Measurements from ENCODE around the gene IMP4.

The IMP4 gene

DNA sequence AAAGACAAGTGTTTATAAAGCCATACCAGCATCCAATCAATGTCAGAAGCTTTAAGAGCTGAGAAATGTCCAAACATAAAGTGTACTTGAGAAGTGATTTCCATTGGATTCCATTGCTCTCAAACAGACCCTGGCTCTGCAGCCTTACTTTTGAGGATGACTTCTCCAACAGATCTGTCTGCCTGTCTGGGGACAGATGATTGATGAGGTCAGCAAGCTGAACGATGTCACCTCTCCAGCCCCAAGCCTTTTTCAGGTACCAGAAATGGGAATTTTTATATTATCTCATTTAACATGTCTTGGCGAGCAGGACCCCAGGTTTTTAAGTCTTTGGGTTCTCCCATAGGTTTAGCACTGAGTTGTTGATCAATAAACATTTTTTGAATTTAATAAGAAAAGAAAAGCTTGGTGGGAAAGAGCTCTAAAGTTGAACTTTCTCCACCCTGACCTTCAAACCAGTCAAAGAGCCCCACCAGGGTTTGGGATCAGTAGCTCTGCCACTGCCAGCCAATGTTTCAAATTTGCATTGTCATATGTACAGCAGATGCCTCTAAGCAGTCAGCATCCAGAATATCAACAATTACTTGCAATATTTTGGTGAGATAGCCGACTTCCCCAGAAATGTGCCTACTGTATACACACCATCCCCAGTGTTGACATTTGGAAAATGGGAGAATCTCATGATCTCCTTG lies 35.7 kb downstream of the IMP4 start:
- no peak for DNase-seq (ENCODE audit: low spot score)

DNA sequence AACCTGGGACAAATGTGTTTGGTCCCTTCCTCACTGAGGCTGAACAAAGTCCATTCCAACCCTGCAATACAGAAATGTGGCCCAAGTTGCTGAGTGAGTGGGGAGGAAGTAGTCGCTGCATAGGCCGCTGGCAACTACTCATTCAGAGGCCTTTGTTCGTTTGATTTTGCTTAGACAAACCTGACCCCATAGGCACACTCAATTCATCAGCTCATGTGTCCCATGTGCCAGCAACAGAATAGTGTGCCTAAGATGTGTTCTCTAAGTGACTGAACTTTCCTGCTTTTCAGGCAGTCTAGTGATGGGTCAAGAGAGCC lies 36.2 kb downstream of the IMP4 start:
- DNase-seq (ENCODE audit: low spot score): no peak

DNA sequence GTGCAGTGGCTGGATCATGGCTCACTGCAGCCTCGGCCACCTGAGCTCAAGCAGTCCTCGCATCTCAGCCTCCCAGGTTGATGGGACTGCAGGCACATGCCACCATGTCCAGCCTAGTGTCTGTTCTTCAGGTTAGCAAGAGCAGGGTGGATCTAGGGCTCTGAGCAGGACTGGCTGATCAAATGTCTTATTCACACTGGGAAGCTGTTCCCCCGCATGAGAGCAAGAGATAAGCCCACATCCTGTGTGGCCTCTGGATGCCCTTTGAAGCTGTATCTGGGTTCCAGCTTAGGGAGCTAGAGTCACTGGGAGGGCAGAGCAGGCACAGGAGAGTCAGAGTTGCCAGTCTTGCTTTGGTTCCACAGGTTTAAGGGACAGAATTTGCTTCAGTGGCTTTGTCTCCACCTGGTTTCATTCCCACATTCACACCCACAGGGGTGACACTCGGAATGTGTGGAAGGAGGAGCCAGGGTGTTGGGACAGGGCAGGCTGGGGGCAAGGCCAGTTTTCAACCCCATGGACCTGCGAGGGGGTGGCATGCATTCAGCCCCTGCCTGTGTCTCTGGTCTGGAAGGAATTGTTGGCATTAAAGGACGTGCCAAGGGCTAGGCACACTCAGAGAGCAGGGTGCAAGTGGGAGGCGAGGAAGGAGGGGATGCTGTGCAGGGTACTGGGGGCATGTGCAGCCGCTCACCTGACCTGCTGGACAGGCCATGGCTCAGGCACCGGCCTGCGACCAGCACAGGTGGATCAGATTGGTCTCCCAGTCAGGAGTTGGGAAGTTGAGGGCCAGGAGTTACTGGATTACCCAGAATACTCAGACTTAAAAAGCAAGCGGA lies 37.6 kb downstream of the IMP4 start:
- DNase-seq (ENCODE audit: low spot score): no peak

DNA sequence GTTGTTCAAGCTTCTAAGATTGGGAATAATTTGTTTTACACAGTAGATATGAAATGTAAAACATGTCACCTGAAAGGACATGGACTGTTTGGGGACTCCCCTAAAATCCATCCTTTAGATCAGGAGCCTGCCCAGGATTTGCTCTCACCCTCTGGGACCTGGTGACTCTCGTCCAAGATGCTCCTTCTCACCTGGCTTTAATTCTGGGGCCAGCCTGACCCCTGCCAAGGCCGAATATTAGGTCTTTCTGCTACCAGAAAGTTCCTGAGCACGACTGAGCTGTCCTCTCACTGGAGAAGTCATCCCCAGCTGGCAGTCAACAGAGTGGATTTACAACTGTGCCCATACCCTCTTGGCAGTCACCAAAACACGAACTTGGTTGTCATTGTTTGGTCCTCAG lies 38.4 kb downstream of the IMP4 start:
- DNase-seq (ENCODE audit: low spot score): no peak

DNA sequence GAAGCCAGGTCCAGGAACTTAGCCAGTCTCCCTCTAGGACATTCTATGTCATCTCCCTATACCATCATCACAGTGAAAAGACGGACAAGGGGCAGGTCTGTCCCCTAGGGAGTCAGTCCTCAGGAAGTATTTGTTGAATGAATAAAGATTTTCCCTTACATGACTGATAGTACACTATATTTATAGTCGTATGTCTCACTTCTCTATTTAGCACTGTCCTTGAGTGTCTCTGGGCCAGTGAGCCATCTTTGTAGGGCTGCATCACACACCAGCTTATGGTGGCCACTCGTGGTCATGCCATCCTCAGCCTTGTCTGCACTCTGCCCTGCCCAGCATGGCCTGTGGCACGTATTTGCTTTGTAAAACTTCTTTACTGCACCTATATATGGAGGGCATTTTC lies 38.9 kb downstream of the IMP4 start:
- DNase-seq (ENCODE audit: low spot score): no peak

DNA sequence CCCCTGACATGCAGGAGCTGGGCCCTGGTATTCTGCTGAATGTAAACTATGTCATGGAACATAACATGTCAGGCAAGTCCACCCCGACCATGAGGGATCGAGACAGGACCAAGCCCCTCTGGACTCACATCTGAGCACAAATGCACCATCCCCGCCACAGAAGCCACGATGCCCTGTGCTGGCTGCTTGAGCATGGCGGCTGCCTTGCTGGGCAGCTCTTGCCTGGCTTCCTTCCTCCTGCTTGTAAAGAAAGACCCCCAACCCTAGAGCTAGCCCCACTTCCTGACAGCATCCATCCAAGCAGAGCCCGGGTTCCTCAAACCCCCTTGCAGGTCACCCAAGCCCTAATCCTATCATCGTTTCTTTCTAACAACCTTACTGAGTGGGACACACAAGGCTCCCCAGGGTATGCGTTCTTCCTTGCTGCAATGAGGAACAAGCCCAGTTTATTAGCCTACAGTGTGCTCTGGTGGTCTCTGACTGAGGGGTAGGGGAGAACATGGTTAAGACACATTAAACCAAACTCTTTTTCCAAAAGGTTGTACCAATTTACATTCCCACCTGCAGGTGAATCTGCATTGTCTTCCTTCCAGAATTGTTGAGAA lies 39.7 kb downstream of the IMP4 start:
- no peak for DNase-seq (ENCODE audit: low spot score)

DNA sequence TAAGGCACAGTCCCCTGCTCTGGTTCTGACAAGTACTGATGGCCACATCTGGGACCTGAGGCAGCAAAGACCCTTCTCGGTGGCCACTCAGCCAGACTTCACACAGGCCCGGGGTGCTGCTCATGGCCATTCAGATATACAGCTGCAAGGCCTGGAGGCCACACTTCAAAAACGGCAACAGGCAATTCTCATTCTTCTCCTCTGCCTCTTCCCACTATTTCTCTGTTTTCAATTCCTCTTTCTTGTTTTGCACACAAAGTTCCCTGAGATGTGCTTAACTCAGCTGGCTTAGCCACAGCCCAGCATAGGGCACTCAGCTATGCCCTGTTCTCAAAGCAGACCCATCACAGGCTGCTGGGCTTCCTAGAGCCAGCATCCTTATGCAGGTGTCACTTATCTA lies 43.0 kb downstream of the IMP4 start:
- no peak for DNase-seq (ENCODE audit: low spot score)

DNA sequence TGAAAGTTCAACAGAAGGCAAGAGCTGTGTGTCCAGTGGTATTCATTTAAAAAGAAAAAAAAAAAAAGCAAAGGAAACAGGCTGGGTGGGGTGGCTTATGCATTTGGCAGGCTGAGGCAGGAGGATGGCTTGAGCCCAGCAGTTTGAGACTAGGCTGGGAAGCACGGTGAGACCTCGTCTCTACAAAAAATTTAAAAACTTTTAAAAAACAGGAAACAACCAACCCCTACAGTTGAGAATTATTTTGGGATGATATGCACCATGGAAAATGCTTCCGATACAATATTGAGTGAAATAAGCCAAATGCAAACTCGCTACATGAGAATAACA lies 44.3 kb downstream of the IMP4 start:
- DNase-seq (ENCODE audit: low spot score): no peak

DNA sequence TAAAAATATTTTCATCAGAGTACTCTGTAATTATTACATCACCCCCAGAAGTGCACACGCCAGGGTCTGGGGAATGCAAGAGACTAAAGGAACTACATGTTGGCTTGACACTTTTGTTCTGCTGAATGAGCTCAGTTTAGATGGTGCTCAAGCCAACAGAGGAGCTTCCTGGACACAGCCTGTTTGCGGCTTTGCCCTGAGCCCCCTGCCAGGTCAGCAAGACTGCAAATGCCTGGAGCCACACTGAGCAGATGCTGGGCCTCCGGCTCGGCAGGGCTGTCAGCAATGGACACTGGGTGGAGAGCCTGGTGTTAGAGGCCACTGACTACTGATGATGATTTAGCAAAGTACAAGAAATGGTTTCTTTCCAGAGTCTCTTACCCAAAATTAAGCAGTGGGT lies 45.1 kb downstream of the IMP4 start:
- DNase-seq (ENCODE audit: low spot score): no peak

DNA sequence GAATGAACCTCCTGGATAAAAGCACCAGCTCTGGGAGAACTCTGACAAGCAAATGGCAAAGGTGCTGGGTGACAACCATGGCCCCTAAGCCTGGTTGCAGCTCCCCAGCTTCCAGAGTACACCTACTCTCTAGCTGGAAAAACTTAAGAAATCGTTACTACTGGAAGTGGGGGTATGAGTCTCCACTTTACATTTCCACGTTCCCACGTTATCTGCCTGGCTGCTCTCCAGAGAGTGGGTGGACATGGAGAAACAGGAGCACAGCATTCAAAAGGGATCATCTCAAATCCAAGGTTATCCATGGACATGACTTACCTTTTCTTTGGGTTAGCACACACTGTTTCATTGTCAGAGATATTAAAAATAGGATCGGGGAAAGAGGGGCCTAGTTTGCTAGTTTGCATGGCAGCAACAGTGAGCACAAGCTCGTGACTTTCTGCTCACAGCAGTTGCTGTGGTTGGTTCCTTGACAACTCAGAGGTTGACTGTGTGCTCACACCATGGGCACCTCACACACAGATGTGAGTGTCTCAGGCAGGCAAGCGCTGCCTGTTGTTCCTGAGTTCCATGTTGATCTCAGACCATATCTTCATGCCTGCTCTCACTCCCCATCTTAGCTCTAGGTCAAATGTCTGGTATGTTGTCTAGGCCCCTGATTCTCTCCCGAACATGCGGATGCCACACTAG lies 45.7 kb downstream of the IMP4 start:
- no peak for DNase-seq (ENCODE audit: low spot score)

DNA sequence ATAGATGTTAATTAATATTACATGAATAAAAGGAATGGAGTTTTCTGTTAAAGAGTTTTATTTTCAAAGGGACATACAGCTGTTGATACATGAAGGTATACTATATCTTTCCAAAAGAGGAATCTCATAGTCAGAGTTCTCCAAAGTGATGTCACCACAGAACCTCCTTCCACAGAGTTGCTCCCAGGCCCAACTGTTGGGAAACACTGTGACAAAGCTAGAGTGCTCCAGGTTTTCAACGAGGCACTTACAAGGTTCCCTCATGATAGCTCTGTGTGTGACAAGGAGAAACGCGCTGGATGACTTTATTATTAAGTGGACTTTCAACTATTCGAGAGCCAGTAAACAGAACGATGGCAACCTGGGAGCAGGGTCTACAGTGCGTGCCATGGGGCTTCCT lies 46.7 kb downstream of the IMP4 start:
- no peak for DNase-seq (ENCODE audit: low spot score)

DNA sequence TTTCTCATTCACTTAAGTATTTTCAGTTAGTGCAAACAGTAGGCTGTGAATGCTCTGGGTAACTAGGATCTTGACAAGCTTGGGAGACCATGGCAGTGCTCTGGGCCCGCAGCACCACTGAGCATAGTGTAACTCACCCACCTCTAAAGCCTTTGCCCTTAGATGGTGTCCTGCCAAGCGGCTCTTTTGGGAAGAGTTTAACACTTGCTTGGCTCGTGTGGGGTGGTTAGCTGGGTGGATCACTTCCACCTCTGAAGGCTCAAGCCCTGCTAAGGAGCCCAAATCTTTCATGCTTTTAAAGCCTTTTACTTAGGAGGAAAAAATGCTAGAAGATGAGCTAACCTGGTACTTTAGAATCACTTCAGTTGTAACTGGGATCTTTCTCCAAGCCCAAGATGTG lies 47.1 kb downstream of the IMP4 start:
- no peak for DNase-seq (ENCODE audit: low spot score)

DNA sequence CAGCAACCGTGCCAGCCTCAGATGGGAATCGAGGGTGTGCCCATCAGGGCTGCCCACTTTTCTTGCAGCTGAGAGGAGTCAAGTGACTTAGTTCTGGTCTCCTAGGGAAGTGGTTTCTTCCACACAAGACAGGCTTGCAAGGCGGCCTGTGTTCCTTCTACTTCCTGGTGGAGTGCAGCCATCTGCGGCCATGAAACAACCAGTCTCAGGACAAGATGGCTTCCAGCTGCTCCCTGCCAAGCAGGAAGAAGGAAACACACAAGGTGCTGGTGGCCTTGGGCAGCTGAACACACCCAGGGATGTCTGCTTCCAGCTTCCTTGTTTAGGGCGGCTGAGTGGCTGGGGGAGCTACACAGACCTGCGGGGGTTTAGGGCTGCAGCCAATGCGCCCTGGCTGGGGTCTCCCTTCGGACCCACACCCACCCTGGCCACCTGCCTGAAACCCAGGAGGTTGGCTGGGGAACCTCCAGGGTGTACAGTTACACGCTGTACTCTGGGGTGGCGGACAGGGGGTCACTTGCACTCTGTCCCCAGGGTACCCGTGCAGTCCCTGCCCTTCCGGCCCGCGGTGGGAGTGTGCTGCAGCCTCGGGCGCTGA lies 47.9 kb downstream of the IMP4 start:
- peak; percentile 16 for DNase-seq (ENCODE audit: low spot score)

DNA sequence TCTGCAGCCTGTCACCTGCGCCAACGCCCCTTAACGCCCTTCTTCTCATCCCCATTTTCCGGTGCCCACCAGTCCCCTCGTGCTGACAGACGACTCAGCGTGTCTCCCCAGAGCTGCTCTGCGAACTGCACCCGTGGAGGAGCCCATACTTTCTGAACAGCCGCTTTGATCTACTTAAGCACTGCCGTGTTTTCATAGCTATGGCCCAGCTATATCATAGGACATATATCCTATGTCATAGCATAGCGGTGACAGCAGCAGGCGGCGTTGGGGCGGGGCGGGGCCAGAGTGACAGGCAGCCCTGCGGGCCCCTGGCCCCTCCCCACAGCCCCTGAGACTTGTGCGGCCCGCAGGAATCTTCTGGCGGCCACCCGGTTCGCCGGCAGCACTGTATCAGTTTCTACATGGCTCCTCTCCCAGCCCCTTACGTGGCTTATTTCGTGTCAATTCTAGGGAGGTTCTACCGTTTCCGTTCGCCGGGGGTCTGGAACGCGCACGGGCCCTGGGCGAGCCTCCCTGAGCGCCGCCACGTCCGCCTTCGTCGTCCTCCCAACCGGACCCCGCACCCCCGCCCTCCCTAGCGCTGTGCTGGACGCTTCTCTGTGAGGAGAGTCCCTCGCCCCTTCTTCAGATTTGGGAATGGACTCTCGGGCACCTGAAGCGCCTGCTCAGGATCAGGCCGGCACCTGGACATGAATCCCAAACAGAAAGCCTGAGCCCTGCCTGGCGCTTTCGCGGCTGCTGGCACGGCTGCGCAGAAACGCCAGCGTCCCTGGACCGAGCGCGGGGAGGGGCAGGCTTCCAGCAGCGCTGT lies 48.6 kb downstream of the IMP4 start:
- DNase-seq (ENCODE audit: low spot score): peak; percentile 81

DNA sequence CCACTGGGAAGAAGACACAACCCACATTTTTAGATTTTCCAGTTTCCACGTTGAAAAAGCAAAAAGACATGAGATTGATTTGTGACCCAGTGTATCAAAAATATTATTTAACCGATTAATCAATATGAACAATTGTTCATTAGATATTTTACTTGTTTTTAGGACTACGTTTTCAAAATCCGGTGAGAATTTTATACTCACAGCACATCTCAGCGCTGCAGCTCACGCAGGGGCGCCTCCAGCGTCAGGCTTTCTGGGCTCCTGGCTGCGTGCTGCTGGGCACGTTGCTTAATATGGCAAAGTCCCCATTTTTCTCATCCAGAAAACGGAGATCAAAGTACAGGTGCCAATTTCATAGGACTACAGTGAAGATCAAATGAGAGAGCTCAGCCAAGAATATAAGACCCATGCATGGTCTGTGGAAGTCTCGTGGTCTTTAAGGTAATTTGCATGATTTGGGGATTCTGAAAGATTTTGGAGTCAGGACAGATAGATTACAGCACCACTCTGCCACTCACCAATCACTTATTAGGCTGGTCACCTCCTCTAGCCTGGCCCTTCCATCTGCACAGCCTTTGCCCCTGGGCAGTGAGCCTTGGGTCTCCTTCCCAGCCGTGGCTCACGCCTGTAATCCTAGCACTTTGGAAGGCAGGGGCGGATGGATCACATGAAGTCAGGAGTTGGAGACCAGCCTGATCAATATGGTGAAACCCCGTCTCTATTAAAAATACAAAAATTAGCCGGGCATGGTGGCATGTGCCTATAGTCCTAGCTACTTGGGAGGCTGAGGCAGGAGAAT lies 49.4 kb downstream of the IMP4 start:
- no peak for DNase-seq (ENCODE audit: low spot score)

DNA sequence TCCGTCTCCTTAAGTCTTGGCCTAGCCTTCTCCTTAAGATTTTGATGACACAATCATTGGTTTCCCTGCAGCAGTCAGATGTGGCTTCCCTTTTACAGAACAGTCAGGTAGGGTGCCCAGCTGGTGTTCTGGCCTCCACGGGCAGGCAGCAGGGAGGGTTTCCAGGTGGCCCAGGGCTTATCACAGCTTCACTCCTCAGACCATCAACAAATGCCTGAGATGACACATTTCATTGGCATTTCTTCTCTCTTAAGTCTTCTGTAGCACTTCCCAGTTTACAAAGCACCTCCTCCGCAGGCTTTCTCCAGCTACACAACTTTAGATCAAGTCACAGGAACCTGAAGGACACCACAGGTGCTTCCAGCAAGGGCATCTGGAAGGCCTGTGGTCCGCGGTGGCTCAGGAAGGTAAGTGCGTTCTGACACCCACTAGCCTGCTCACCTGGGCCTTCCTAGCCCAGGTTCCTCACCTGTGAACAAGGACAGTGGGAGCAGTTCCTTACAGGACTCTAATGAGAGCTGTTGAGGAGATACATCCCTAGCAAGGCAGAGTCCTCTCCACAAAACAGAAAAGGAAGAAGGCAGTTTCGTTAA lies 50.7 kb downstream of the IMP4 start:
- no peak for DNase-seq (ENCODE audit: low spot score)
